Lung (tissue), 12 donors: ENCODE results near the gene ANGEL2. TPM values are rescaled to one million over a fixed set of nuclear protein-coding genes. Genes with fewer than 3 reads are reported as not detected.

Source experiments
- ATAC-seq: fragments of 200-7000 bp; cut with Tn5 transposase; one replicate; pipeline ENCODE4 v1.9.1; 2020; ENCODE audit warnings: moderate number of reproducible peaks; ENCODE audit not compliant: insufficient read depth, low FRiP score
- DNase-seq, 3 donors: peaks; one replicate each; pipeline ENCODE4 v3.0.0-alpha.2; 2013 to 2017
- H3K27ac ChIP-seq, 2 donors: one replicate each; pipeline ENCODE4 v1.5.1; 2013; ENCODE audit warnings: mild to moderate bottlenecking in 2 of 2, moderate library complexity in 2 of 2, control low read depth in 1 of 2, inconsistent platforms in 1 of 2, low read depth in 1 of 2, low read length in 1 of 2
- H3K27me3 ChIP-seq, 3 donors: one replicate each; pipeline ENCODE4 v1.5.1; 2013; ENCODE audit warnings: low read length in 2 of 3; ENCODE audit not compliant: control insufficient read depth in 3 of 3, insufficient read depth in 3 of 3
- H3K36me3 ChIP-seq, 4 donors: one replicate each; pipeline ENCODE4 v1.5.1; 2013; ENCODE audit warnings: low read length in 4 of 4, mild to moderate bottlenecking in 1 of 4, moderate library complexity in 1 of 4; ENCODE audit not compliant: control insufficient read depth in 4 of 4, insufficient read depth in 4 of 4
- H3K4me1 ChIP-seq, 5 donors: one replicate each; pipeline ENCODE4 v1.5.1; 2013; ENCODE audit warnings: low read length in 5 of 5, mild to moderate bottlenecking in 2 of 5, moderate library complexity in 1 of 5; ENCODE audit not compliant: control insufficient read depth in 5 of 5, insufficient read depth in 5 of 5
- H3K4me3 ChIP-seq: one replicate; pipeline ENCODE4 v1.5.1; 2013; ENCODE audit warnings: mild to moderate bottlenecking, control low read depth, moderate library complexity
- H3K9ac ChIP-seq, 2 donors: one replicate each; pipeline ENCODE4 v1.5.1; 2013; ENCODE audit warnings: low read length in 2 of 2, control low read depth in 1 of 2; ENCODE audit not compliant: insufficient read depth in 1 of 2
- H3K9me3 ChIP-seq, 4 donors: one replicate each; pipeline ENCODE4 v1.5.1; 2013; ENCODE audit warnings: low read length in 3 of 4, mild to moderate bottlenecking in 1 of 4, moderate library complexity in 1 of 4; ENCODE audit not compliant: control insufficient read depth in 4 of 4, insufficient read depth in 3 of 4
- CTCF ChIP-seq: IDR thresholded peaks from 2 replicates; pipeline ENCODE4 v1.5.1; 2012; ENCODE audit warnings: mild to moderate bottlenecking; ENCODE audit errors: control extremely low read depth, extremely low read depth
- WGBS, 2 donors: extraction: QIAGEN DNeasy Blood & Tissue Kit; methylation state at CpG; one replicate each; pipeline ENCODE4 v1.1.7; 2013; 5-methylcytosine and 5-hydroxymethylcytosine counted together
- polyA plus RNA-seq, 2 donors: library from polyadenylated mRNA; stranded (reverse); fragments of 200-250 nt; gene quantifications; one replicate each; pipeline ENCODE4 v1.2.1, GENCODE V29; 2013
- total RNA-seq, 2 donors: library from RNA; depleted of rRNA in 1 of 2; stranded (reverse); fragments of >200 nt in 1 of 2; gene quantifications; one replicate each; pipeline ENCODE4 v1.2.1, GENCODE V29; 2014 to 2021
- donor health status: control.
- donor health status: control.
- donor health status: Bipolar disorder and iron deficiency.
- donor health status: healthy.
- donor health status: DM: yes; HTN: yes; CAD: no.

Gene ANGEL2
- total and polyA plus RNA-seq, 4 donors: 13.7 to 53.7 (median 29.0) TPM

- H3K9me3 ChIP-seq: no peaks in the 10 kb centered on the region
- DNase-seq: no peak
- peaks cover 0 to 1% (median 0%) of the 10 kb centered on the region in 5 donors for H3K4me1 ChIP-seq
- H3K9ac ChIP-seq: no peak overlapping the region
- ATAC-seq: no peak
- H3K27ac ChIP-seq: no peak overlapping the region
- WGBS, 2 donors: 92 to 95% methylated on average over 10 of the region's 10 CpGs
- no peak overlapping the region for H3K4me3 ChIP-seq
- no peaks in the 10 kb centered on the region for H3K27me3 ChIP-seq
- no peak for TF ChIP-seq CTCF
- peaks cover 0 to 33% (median 15%) of the 10 kb centered on the region in 4 donors for H3K36me3 ChIP-seq
These were observed 40.4 kb downstream of the ANGEL2 start for GRCh38 chr1:212975111-212975918.

- no peak overlapping the region for H3K27ac ChIP-seq
- WGBS, 2 donors: 65 to 83% methylated on average over 6 of the region's 6 CpGs
- no peaks in the 10 kb centered on the region for H3K9me3 ChIP-seq
- no peak for ATAC-seq
- H3K9ac ChIP-seq: no peak overlapping the region
- H3K27me3 ChIP-seq: no peaks in the 10 kb centered on the region
- TF ChIP-seq CTCF: no peak
- DNase-seq: no peak
- no peaks in the 10 kb centered on the region for H3K4me1 ChIP-seq
- no peak overlapping the region for H3K4me3 ChIP-seq
- H3K36me3 ChIP-seq: peaks cover 0 to 37% (median 18%) of the 10 kb centered on the region in 4 donors
These were observed 41.0 kb downstream of the ANGEL2 start for GRCh38 chr1:212974711-212975110.

GRCh38 chr1:212973899-212974298 is 41.8 kb downstream of the ANGEL2 start:
- H3K9ac ChIP-seq: no peak overlapping the region
- H3K27ac ChIP-seq: no peak overlapping the region
- TF ChIP-seq CTCF: no peak
- peaks cover 0 to 36% (median 16%) of the 10 kb centered on the region in 4 donors for H3K36me3 ChIP-seq
- H3K27me3 ChIP-seq: no peaks in the 10 kb centered on the region
- ATAC-seq: no peak
- WGBS, 2 donors: 92 to 95% methylated on average over 8 of the region's 8 CpGs
- no peak for DNase-seq
- H3K9me3 ChIP-seq: no peaks in the 10 kb centered on the region
- no peaks in the 10 kb centered on the region for H3K4me1 ChIP-seq
- H3K4me3 ChIP-seq: no peak overlapping the region

- Histone ChIP-seq H3K27ac (no peak overlapping the region), H3K4me3 (no peak overlapping the region), H3K36me3 (peaks cover 0 to 34% (median 16%) of the 10 kb centered on the region in 4 donors), H3K9ac (no peak overlapping the region), H3K4me1 (no peaks in the 10 kb centered on the region), H3K27me3 (no peaks in the 10 kb centered on the region), H3K9me3 (no peaks in the 10 kb centered on the region)
- 91 to 92% methylated on average over 4 of the region's 4 CpGs for WGBS, 2 donors
- ATAC-seq: no peak
- TF ChIP-seq CTCF: no peak
- no peak for DNase-seq
These were observed 42.2 kb downstream of the ANGEL2 start for GRCh38 chr1:212973426-212973825.
